ENCODE measurements around the gene OR5M3.

The OR5M3 gene

DNA sequence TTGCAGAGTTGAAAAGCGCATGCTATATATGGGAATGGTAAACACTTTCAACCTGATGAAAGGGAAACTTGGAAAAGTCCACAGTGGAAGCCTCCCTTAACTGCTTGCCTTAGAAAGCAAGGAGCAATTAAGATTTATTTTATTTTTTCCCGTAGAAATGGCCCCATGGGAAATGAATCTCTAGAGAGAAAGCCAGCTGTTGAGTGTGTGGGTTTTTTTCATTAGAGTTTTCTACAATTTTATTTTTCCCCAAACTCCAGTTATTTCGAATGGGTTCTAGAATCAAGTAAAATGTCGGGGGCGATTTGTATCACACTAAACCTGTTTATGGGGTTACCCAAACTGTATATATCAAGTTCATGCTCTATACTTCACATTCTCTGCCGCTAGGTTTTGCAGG is at the start of gene OR5M3:
OR5M3 (minus strand) TSS at position 101 of the 400 bp plus-strand sequence. CDS start 2,855 bp downstream, outside the sequence.
- DNase-seq: no peak

DNA sequence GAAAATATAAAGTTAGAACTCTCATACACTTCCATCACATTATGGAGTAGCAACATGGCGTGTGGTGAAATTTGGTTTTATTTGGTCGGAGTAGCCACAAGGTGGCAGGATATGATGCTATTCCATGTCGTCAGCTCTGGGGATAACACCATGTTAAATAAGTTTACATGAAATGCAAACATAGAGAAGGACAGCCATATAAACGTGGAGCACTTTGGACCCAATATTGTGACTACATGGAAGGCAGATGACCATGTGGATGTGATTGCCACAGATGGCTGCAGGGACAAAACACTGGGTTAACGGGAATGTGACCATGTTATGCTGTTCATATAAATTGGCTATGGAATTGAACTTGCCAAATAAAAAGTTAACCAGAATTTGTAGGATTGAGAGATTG is 48.9 kb upstream of the OR5M3 start:
- no peak for DNase-seq

DNA sequence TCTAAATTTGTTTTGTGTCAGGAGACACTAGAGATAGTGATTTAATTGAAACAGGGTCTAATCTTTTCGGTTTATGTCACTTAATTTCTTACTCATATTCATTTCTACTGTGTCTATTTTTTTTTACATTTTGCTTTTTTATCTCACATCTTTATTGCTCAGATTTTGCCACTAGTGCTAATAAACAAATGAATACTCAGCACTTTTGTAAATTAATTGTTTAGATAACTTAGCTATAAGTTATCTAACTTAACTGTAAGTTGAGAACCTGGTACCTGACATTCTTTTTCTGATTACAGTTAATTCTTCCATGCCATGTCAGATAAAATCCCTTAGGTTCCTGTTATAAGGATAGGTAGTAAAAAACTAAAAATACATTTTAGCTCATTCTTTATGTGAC is 40.1 kb upstream of the OR5M3 start:
- DNase-seq: no peak

DNA sequence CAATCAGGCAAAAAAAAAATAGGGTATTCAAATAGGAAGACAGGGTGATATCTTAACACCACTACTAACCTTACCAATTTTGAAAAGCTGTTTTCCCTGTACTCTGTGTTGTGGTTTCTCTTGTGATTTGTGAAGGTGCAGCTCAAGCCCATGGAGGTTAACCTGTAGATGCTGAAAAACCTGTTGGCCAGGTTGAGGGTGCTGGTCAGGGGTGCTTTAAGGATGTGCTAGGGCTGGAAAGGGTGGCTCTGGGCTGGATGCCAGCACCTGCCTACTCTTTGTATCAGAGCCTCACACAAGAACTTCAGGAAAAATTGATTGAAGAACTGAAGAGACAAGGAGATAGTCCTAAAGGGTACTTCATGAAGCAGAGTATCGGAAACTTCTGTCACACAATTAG is 36.3 kb upstream of the OR5M3 start:
- no peak for DNase-seq

DNA sequence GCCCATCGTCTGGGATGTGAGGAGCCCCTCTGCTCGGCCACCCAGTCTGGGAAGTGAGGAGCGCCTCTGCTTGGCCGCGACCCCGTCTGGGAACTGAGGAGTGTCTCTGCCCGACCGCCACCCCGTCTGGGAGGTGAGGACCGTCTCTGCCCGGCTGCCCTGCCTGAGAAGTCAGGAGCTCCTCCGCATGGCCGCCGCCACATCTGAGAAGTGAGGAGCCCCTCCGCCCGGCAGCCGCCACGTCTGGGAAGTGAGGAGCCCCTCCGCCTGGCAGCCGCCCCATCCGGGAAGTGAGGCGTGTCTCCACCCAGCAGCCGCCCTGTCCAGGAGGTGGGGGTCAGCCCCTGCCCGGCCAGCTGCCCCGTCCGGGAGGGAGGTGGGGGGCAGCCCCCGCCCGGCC is 23.9 kb upstream of the OR5M3 start:
- DNase-seq: no peak

DNA sequence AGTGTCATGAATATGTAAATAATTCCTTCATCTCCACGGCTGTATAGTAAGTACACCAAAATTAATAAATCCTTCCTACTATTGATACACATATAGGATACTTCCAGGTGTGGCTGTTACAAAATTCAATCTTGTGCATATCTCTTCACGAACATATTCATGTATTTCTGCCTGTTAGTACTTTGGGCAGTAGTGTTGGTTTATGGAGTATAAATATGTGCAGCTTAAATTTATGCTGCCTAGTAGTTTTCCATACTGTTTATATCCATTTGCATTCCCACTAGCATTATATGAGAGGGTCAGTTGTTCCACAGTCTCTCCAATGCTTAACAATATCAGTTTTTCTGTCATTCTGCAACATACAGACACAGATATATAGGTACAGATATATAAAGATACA is 22.0 kb upstream of the OR5M3 start:
- no peak for DNase-seq

DNA sequence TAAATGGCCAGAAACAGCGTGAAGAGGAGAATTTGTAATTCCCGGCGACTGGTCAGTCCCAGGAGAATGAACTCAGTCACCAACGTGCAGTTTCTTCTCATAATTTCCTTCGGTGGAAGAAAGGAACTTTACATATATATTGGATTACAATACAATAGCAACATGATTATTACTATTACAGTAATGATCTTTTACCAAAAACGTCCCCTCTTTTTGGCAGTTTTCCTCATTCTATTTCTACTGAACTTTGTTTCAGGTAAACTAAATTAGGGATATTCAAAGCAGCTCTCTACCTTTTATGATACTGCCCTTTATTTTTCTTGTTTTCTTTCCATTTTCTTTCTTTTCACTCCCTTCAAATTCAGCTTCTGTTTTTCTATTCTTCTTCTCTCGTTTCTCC is 18.1 kb upstream of the OR5M3 start, which contains the start of gene OR5M8:
OR5M8 (minus strand) TSS at position 101 of the 400 bp plus-strand sequence; CDS start at position 101, 0 bp downstream.
- DNase-seq: no peak

DNA sequence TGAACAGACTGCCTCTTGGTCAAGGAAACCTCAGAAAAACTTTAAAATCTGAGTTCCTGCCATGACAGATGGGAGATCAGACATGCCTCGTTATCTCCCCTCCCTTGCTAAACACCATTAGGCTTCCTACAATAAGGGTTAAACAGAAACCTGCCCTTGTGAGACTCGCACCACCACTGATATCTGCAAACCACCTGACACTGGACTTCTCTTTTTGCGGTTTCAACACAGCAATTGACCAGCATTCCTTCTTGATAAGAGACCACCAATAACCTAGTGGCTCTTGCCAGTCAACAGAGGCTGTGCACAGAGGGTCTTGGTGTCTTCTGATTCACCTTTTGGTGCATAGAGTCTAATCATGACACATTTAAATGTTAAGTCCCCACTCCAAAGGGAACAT is 13.6 kb upstream of the OR5M3 start:
- DNase-seq: no peak

DNA sequence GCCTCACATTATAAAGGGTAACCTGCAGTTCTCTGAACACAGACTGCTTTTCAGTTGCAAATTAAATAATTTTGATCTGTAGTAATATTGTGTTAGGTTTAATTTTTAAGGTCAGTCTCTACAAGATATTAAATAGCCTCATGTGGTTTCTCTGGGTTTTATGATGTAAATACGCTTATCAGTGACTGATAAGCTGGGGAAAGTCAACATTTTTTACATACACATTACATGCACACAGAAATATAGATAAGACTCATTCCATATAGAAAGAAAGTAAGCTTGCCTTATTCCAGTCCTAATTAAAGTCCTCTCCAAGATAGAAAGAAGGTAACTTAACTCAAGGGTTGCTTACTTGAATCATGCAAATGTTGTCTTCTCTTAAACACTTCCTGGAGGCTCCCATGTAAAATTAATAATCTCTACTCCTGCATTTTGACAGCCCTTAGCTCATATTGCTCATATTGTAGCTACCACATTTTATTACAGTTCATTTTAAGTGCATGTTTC is 1.6 kb upstream of the OR5M3 start:
- DNase-seq: no peak

DNA sequence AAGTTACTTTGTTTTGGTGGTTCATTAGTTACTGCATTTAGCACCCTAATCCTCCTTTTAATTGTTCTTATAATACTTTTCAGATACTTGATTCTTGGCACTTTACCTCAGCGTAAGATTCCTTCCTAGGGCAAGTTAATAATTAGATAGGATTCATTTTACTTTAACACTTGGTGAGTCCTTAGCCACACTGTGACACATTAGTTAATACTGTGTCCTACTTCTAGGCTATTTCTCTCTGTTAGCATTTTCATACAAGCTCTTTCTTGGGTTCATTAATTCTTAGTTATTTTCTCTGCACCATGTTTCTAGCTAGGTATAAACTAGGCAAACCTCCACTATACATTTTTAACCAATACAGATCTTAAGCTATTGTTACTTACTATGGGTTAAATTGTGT is 16.1 kb downstream of the OR5M3 start:
- DNase-seq: no peak

DNA sequence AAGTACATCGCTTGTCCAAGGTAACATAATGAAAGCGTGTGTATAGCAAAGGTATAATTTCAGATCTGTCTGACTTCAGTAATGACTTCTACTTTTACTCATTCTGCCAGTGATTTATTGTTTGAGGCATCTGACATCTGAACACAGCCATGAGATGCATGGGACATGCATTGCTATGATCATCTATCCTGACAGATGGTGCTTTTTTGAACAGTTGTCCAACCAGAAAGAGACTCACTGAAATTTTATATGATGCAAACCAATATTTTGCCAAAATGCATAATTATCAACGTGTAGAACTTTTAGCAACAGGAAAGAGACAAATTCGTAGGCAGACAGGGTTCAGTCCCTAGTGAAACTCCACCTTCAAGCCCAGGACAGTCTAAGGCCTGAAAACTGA is 19.6 kb downstream of the OR5M3 start:
- no peak for DNase-seq
